Neural cell (in vitro differentiated cells): ENCODE measurements around the gene TMCC1. TPM values are rescaled to one million over a fixed set of nuclear protein-coding genes. Genes with fewer than 3 reads are reported as not detected.

Experiments used
- H2AFZ ChIP-seq: fragments of 200-600, 300-800 bp; sonication (generic), shearing (Covaris generic); 2 replicates; pipeline ENCODE4 v1.6.0; 2014; ENCODE audit warnings: low read depth, mild to moderate bottlenecking, antibody characterized with exemption, low read length, moderate library complexity
- H3F3A ChIP-seq: fragments of 200-600 bp; shearing (Covaris generic); 2 replicates; pipeline ENCODE4 v1.6.1; 2016; ENCODE audit warnings: mild to moderate bottlenecking, moderate library complexity, mixed read lengths, antibody characterized with exemption, low read length; ENCODE audit not compliant: insufficient read depth, poor library complexity, severe bottlenecking
- H3K27ac ChIP-seq: fragments of 200-600, 300-800 bp; sonication (generic), shearing (Covaris generic); 2 replicates; pipeline ENCODE4 v1.5.1; 2014; ENCODE audit warnings: mild to moderate bottlenecking, low read length, moderate library complexity
- H3K27me3 ChIP-seq: fragments of 300-800, 200-600 bp; sonication (generic), shearing (Covaris generic); 2 replicates; pipeline ENCODE4 v1.6.0; 2014; ENCODE audit warnings: mild to moderate bottlenecking, low read depth, low read length, moderate library complexity; ENCODE audit not compliant: insufficient read depth
- H3K36me3 ChIP-seq: fragments of 300-800, 200-600 bp; sonication (generic), shearing (Covaris generic); 2 replicates; pipeline ENCODE4 v1.5.1; 2014; ENCODE audit warnings: mild to moderate bottlenecking, antibody characterized with exemption, low read length, moderate library complexity; ENCODE audit not compliant: insufficient read depth
- H3K4me2 ChIP-seq: fragments of 300-800, 200-600 bp; sonication (generic), shearing (Covaris generic); 2 replicates; pipeline ENCODE4 v1.6.0; 2014; ENCODE audit warnings: mild to moderate bottlenecking, low read length
- H3K4me3 ChIP-seq: fragments of 300-800, 200-600 bp; sonication (generic), shearing (Covaris generic); 2 replicates; pipeline ENCODE4 v1.5.1; 2014; ENCODE audit warnings: mild to moderate bottlenecking, low read length, moderate library complexity
- H3K79me2 ChIP-seq: fragments of 200-600 bp; shearing (Covaris generic); replicated peaks from 2 replicates; pipeline ENCODE4 v1.6.0; 2014; ENCODE audit warnings: mild to moderate bottlenecking, low read length, moderate library complexity; ENCODE audit not compliant: insufficient read depth
- H3K9ac ChIP-seq: fragments of 300-800, 200-600 bp; sonication (generic), shearing (Covaris generic); 2 replicates; pipeline ENCODE4 v1.6.1; 2016; ENCODE audit warnings: mild to moderate bottlenecking, low read length, mixed read lengths
- H3K9me2 ChIP-seq: fragments of 200-600 bp; shearing (Covaris generic); 2 replicates; pipeline ENCODE4 v1.6.1; 2016; ENCODE audit warnings: mild to moderate bottlenecking, low read length, mixed read lengths; ENCODE audit not compliant: insufficient read depth
- H3K9me3 ChIP-seq: fragments of 200-600, 300-800 bp; sonication (generic), shearing (Covaris generic); 2 replicates; pipeline ENCODE4 v1.6.1; 2016; ENCODE audit warnings: mild to moderate bottlenecking, mixed run types, low read length, moderate library complexity, mixed read lengths
- H4K20me1 ChIP-seq: fragments of 200-600 bp; shearing (Covaris generic); 2 replicates; pipeline ENCODE4 v1.6.1; 2016; ENCODE audit warnings: mild to moderate bottlenecking, mixed run types; ENCODE audit not compliant: insufficient read depth
- EP300 ChIP-seq: fragments of 450-650 bp; conservative IDR thresholded peaks from 2 replicates; pipeline ENCODE4 v1.6.1; 2014; ENCODE audit warnings: antibody characterized with exemption, mild to moderate bottlenecking, moderate library complexity; ENCODE audit not compliant: poor library complexity, severe bottlenecking
- EZH2 ChIP-seq: fragments of 200-600, 300-800 bp; shearing (Covaris generic), sonication (generic); IDR thresholded peaks from 2 replicates; pipeline ENCODE4 v1.6.1; 2014; ENCODE audit warnings: antibody characterized with exemption, low read length, borderline replicate concordance, mild to moderate bottlenecking; ENCODE audit not compliant: insufficient read depth, poor library complexity, severe bottlenecking
- MXI1 ChIP-seq: fragments of 450-650 bp; conservative IDR thresholded peaks from 2 replicates; pipeline ENCODE4 v1.6.1; 2014; ENCODE audit warnings: antibody characterized with exemption, mild to moderate bottlenecking; ENCODE audit not compliant: poor library complexity, severe bottlenecking
- POLR2AphosphoS5 ChIP-seq: IDR thresholded peaks from 2 replicates; pipeline ENCODE4 v1.6.1; 2012
- RAD21 ChIP-seq: fragments of 450-650 bp; conservative IDR thresholded peaks from 2 replicates; pipeline ENCODE4 v1.6.1; 2014; ENCODE audit warnings: antibody characterized with exemption, mild to moderate bottlenecking, moderate library complexity
- REST ChIP-seq: IDR thresholded peaks from 2 replicates; pipeline ENCODE4 v1.6.1; 2012; ENCODE audit warnings: borderline replicate concordance
- SMC3 ChIP-seq: fragments of 450-650 bp; conservative IDR thresholded peaks from 2 replicates; pipeline ENCODE4 v1.6.1; 2014; ENCODE audit warnings: antibody characterized with exemption, mild to moderate bottlenecking, moderate library complexity; ENCODE audit not compliant: poor library complexity
- TAF1 ChIP-seq: IDR thresholded peaks from 2 replicates; pipeline ENCODE4 v1.6.1; 2012; ENCODE audit warnings: low read depth
- polyA plus RNA-seq: library from polyadenylated mRNA; depleted of rRNA; stranded (reverse); fragments of >200 nt; gene quantifications from 2 replicates; pipeline ENCODE4 v1.2.3, GENCODE V29; 2014
- TF ChIP-seq, protein P1 (sequence below): fragments of 450-650 bp; IDR thresholded peaks from 2 replicates; pipeline ENCODE4 v1.5.1; 2014; ENCODE audit warnings: antibody characterized with exemption, mild to moderate bottlenecking, moderate library complexity; ENCODE audit not compliant: poor library complexity, severe bottlenecking

The TMCC1 gene
- polyA plus RNA-seq, 1 donor from 2014 or later, result 25.0 TPM

GRCh38 chr3:129603561-129603942 is 290.0 kb downstream of the TMCC1 start:
- no peak for TF ChIP-seq POLR2AphosphoS5
- TF ChIP-seq TAF1, result no peak
- no peak for TF ChIP-seq RAD21
- TF ChIP-seq, protein P1, sequence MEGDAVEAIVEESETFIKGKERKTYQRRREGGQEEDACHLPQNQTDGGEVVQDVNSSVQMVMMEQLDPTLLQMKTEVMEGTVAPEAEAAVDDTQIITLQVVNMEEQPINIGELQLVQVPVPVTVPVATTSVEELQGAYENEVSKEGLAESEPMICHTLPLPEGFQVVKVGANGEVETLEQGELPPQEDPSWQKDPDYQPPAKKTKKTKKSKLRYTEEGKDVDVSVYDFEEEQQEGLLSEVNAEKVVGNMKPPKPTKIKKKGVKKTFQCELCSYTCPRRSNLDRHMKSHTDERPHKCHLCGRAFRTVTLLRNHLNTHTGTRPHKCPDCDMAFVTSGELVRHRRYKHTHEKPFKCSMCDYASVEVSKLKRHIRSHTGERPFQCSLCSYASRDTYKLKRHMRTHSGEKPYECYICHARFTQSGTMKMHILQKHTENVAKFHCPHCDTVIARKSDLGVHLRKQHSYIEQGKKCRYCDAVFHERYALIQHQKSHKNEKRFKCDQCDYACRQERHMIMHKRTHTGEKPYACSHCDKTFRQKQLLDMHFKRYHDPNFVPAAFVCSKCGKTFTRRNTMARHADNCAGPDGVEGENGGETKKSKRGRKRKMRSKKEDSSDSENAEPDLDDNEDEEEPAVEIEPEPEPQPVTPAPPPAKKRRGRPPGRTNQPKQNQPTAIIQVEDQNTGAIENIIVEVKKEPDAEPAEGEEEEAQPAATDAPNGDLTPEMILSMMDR, result no peak
- no peak for TF ChIP-seq MXI1
- no peak for TF ChIP-seq SMC3
- no peak for TF ChIP-seq EZH2
- no peak for TF ChIP-seq EP300
- TF ChIP-seq REST, result no peak
- H4K20me1 ChIP-seq, result no peaks in the 10 kb centered on the region
- H3K27me3 ChIP-seq, result peaks cover 49% of the 10 kb centered on the region
- no peak overlapping the region for H3K4me3 ChIP-seq
- H3K9me2 ChIP-seq, result no peaks in the 10 kb centered on the region
- H3K79me2 ChIP-seq, result no peaks in the 10 kb centered on the region
- no peak overlapping the region for H2AFZ ChIP-seq
- no peak overlapping the region for H3K4me2 ChIP-seq
- no peaks in the 10 kb centered on the region for H3F3A ChIP-seq
- H3K9ac ChIP-seq, result no peak overlapping the region
- no peak overlapping the region for H3K27ac ChIP-seq
- H3K9me3 ChIP-seq, result no peaks in the 10 kb centered on the region
- H3K36me3 ChIP-seq, result no peaks in the 10 kb centered on the region

- Histone ChIP-seq H3K79me2 (no peaks in the 10 kb centered on the region), H3F3A (no peaks in the 10 kb centered on the region), H3K9ac (no peak overlapping the region), H3K4me3 (no peak overlapping the region), H3K27ac (no peak overlapping the region), H3K27me3 (peaks cover 44% of the 10 kb centered on the region), H3K4me2 (no peak overlapping the region), H2AFZ (no peak overlapping the region), H3K9me3 (no peaks in the 10 kb centered on the region), H3K9me2 (no peaks in the 10 kb centered on the region), H4K20me1 (no peaks in the 10 kb centered on the region), H3K36me3 (no peaks in the 10 kb centered on the region)
- TF ChIP-seq TAF1 (no peak), EZH2 (no peak), REST (no peak), SMC3 (no peak), EP300 (no peak), POLR2AphosphoS5 (no peak), RAD21 (no peak)
- TF ChIP-seq, protein P1, result no peak
Measured at GRCh38 chr3:129602730-129603560, 290.6 kb downstream of the TMCC1 start.
